Measurements from ENCODE around the gene KCTD5. TPM values are rescaled to one million over a fixed set of nuclear protein-coding genes. Genes with fewer than 3 reads are reported as not detected.

The KCTD5 gene
- total RNA-seq, 2 experiments from 2014 or later, result 20.6 to 22.6 TPM

GRCh38 chr16:2752850-2753732 lies 70.8 kb downstream of the KCTD5 start:
- Mint-ChIP-seq H3K9me3 (peaks cover 2% of the 10 kb centered on the region), H3K27ac (peak overlapping the region; percentile 100), H3K4me1 (ENCODE audit: low read depth) (peaks cover 65% of the 10 kb centered on the region), H3K36me3 (ENCODE audit: low read depth) (peaks cover 55% of the 10 kb centered on the region), H3K4me3 (peak overlapping the region; percentile 93), H3K27me3 (no peaks in the 10 kb centered on the region)
- ATAC-seq (ENCODE audit: poor library complexity), result peak; percentile 35
- CTCF ChIA-PET, result interaction anchor here (0.9 to 1.2 kb wide), 2 partner anchors 11 to 115 kb away, joined by 3 read pairs; no protein-coding TSS in a partner anchor
- Histone ChIP-seq H3K4me3 (ENCODE audit: low read length) (peak overlapping the region; percentile 97), H3K36me3 (ENCODE audit: insufficient read depth, low read length) (peaks cover 26% of the 10 kb centered on the region), H3K4me1 (ENCODE audit: insufficient read depth, low read length) (peaks cover 61% of the 10 kb centered on the region), H3K9me3 (ENCODE audit: control insufficient read depth in 1 of 2, insufficient read depth in 1 of 2, low read length in 2 of 2) (peaks cover 0 to 12% of the 10 kb centered on the region in 2 experiments), H3K27ac (ENCODE audit: low read depth in 1 of 2, low read length in 2 of 2) (peak overlapping the region; percentile 97 to 98), H3K27me3 (ENCODE audit: control insufficient read depth in 1 of 2, insufficient read depth in 2 of 2, low read length in 2 of 2) (no peaks in the 10 kb centered on the region)
- no peak for TF ChIP-seq CTCF (IDR thresholded peaks at IDR 0.05)
- DNase-seq, result peak in 9 of 14 experiments; percentile 41 to 86 (median 55)
- POLR2A ChIA-PET, result interaction anchor here (0.8 to 5.5 kb wide), 12 partner anchors 9 to 159 kb away, joined by 3 to 88 read pairs (median 5); partner anchors contain the start of genes ELOB, FLYWCH1, FLYWCH2 and KCTD5
- intact Hi-C loops (cut with DNase I, micrococcal nuclease), result loop anchor here (1.0 to 2.0 kb wide), 4 partner anchors 24 to 80 kb away; partner anchors contain the start of genes ELOB (in 2 of the 2) and KCTD5 (in 1 of the 2)

- Histone ChIP-seq H3K27ac (ENCODE audit: low read depth in 1 of 2, low read length in 2 of 2) (peak overlapping the region; percentile 97 to 98), H3K4me1 (ENCODE audit: insufficient read depth, low read length) (peaks cover 61% of the 10 kb centered on the region), H3K36me3 (ENCODE audit: insufficient read depth, low read length) (peaks cover 31% of the 10 kb centered on the region), H3K27me3 (ENCODE audit: control insufficient read depth in 1 of 2, insufficient read depth in 2 of 2, low read length in 2 of 2) (no peaks in the 10 kb centered on the region), H3K4me3 (ENCODE audit: low read length) (peak overlapping the region; percentile 97), H3K9me3 (ENCODE audit: control insufficient read depth in 1 of 2, insufficient read depth in 1 of 2, low read length in 2 of 2) (peaks cover 0 to 12% of the 10 kb centered on the region in 2 experiments)
- POLR2A ChIA-PET, result interaction anchor here (1.1 to 5.5 kb wide), 5 partner anchors 19 to 130 kb away, joined by 3 to 88 read pairs (median 12); partner anchors contain the start of genes ELOB, FLYWCH2 and KCTD5
- ATAC-seq (ENCODE audit: poor library complexity) (no peak), DNase-seq (no peak)
- H3K36me3 Mint-ChIP-seq (ENCODE audit: low read depth), result peaks cover 61% of the 10 kb centered on the region
- peak overlapping the region; percentile 100 for H3K27ac Mint-ChIP-seq
- no peaks in the 10 kb centered on the region for H3K27me3 Mint-ChIP-seq
- intact Hi-C loops (cut with DNase I, micrococcal nuclease), result loop anchor here in 1 of 2 experiments (2.0 kb wide), 1 partner anchor 23 kb away; the partner anchor contains the start of gene ELOB
- no peak for TF ChIP-seq CTCF (IDR thresholded peaks at IDR 0.05)
- peak overlapping the region; percentile 93 for H3K4me3 Mint-ChIP-seq
- CTCF ChIA-PET, result interaction anchor here (0.9 kb wide), 1 partner anchor 10 kb away, joined by 3 read pairs; no protein-coding TSS in a partner anchor
- H3K4me1 Mint-ChIP-seq (ENCODE audit: low read depth), result peaks cover 68% of the 10 kb centered on the region
- H3K9me3 Mint-ChIP-seq, result peaks cover 2% of the 10 kb centered on the region
These were observed 71.4 kb downstream of the KCTD5 start for GRCh38 chr16:2753733-2754020.

DNA sequence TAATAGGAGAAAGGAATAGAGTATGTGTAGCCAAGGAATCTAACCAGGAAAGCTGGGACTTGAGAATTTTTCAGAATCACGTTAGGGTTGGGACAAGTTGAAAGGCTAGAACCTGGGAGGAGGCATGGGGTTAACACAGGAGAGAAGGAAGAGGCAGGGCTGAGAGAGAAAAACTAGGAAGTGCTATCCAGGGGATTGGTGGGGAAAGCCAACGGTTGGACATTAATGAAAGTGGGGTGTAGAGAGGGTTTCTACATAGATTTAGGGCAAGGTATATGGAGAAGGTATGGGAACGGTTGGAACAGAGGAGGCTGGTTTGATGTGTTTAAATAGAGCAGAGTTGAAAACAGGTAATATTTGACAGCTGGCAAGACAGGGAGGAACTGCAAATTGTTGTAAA lies 72.8 kb downstream of the KCTD5 start:
- peaks cover 77% of the 10 kb centered on the region for H3K4me1 Mint-ChIP-seq (ENCODE audit: low read depth)

More for the DNA sequence above, 72.8 kb downstream of the KCTD5 start:
- H3K27me3 Mint-ChIP-seq, result no peaks in the 10 kb centered on the region
- peaks cover 76% of the 10 kb centered on the region for H3K36me3 Mint-ChIP-seq (ENCODE audit: low read depth)
- peak overlapping the region; percentile 93 for H3K4me3 Mint-ChIP-seq
- intact Hi-C loops (cut with DNase I, micrococcal nuclease), result no loop called here
- H3K27ac ChIP-seq (ENCODE audit: low read depth in 1 of 2, low read length in 2 of 2), result peak overlapping the region; percentile 14 to 18
- H3K27me3 ChIP-seq (ENCODE audit: control insufficient read depth in 1 of 2, insufficient read depth in 2 of 2, low read length in 2 of 2), result no peaks in the 10 kb centered on the region
- H3K36me3 ChIP-seq (ENCODE audit: insufficient read depth, low read length), result peaks cover 46% of the 10 kb centered on the region
- TF ChIP-seq CTCF (IDR thresholded peaks at IDR 0.05), result no peak
- peaks cover 59% of the 10 kb centered on the region for H3K4me1 ChIP-seq (ENCODE audit: insufficient read depth, low read length)
- CTCF ChIA-PET, result interaction anchor here (1.3 kb wide), 1 partner anchor 19 kb away, joined by 3 read pairs; no protein-coding TSS in a partner anchor
- peak overlapping the region; percentile 97 for H3K4me3 ChIP-seq (ENCODE audit: low read length)
- ATAC-seq (ENCODE audit: poor library complexity) (no peak), DNase-seq (no peak)
- peak overlapping the region; percentile 100 for H3K27ac Mint-ChIP-seq
- peaks cover 0 to 12% of the 10 kb centered on the region in 2 experiments for H3K9me3 ChIP-seq (ENCODE audit: control insufficient read depth in 1 of 2, insufficient read depth in 1 of 2, low read length in 2 of 2)
- POLR2A ChIA-PET, result interaction anchor here (5.5 kb wide), 1 partner anchor 21 kb away, joined by 88 read pairs; the partner anchor contains the start of gene ELOB
- H3K9me3 Mint-ChIP-seq, result peaks cover 2% of the 10 kb centered on the region
